DMS 273 (cell line): ENCODE measurements around the gene MYOM1.

Experiments used
- DNase-seq: peaks from one replicate; lab custom pipeline; 2025; ENCODE audit not compliant: unreplicated experiment; lab: John Stamatoyannopoulos, UW

MYOM1 gene

DNA sequence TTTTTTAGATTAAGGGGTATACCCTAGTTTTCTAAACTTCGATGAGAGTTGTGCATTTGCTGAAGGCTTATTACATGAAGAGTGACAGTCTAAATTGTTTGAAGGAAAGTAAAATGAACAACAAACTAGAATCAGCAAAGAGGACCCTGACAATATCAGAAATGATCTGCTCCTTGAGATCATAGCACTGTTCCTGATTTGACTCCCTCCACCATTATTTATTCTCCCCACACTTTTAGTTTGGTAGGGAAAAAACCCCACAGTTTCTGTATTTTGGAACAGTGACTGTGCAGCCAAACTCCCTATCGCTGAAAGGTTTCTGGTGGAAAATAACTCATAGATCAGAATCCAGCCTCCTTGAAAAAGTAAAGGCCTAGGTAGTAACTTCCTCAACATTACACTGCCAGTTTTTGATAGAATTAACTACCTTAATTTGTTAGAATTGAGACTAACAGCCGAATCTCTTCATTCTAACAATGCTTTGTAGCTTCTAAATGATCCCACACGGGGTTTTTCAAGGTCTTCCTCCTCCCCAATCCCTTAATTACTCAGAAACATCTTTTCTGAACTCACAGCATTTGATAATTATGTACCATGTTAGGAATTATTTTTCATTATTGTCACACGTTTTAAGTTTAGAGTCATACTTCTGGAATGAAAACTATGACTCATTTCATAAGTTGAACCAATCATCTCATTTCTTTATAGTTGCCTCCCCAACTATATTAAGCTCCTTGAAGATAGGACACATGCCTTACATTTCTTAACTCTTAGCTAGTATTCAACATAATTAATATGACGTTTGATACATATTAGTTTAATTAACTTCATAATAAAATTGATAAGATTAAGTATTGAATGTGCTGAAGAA lies 30.7 kb upstream of the MYOM1 start:
- DNase-seq: no peak

DNA sequence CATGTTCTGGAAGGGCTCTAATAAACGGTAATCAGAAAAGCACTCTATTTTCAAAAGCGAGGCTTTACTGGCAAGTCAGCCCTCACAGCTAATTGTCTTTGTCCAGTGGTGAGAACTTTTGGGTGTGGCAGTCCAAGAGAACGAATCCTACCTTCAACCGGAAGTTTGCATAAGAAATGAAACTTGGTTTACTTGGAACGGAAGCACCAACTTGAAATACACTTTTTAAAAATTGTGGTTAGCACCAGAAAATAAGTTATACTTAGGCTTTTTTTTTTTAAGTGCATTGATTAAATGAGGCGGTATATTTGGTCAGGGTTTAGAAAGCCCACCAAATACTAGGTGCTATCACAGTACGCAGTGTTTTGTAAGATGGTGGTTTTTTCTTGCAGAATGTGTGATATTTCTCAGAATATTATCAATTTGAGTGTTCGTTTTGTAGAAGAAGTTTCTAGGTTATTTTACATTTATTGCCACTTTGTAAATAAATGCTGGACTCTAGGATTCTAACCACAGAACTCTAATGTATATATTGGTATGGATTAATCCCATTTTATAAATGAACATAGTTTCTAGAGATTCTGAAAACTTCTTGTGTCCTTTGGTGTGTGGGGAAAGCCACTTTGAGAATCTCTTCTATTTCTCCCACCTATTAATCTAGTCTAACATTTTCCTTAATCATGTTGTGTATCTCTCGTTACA lies 29.0 kb upstream of the MYOM1 start:
- DNase-seq: peak; percentile 6

DNA sequence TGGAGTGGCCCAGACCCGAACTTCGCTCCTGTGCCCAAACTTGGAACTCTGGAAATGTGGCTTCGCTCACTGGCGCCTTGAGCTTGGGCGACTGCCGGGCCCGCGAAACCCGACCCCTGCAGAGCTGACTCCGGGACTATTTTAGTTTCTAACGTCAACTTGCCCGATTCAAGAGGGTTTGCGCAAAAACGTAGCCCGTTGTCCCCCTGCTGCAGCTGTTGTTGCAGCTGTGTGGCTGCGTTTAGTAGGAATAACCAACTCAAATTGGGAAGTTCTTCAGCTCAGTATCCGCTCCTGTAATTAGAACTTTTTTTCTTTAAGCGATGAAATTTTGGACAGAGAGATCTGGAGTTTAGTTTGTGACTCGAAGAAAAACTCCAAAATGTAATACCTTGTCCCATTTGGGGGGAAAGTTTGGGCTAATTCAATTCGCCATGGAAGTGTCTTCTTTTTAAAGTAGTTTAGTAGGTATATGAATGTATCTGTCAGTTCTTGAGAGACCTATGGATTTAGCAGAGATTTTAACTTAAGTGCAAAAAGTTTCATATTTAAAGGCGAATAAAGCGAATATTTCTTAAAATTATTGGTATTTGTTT lies 28.4 kb upstream of the MYOM1 start:
- peak; percentile 64 for DNase-seq

DNA sequence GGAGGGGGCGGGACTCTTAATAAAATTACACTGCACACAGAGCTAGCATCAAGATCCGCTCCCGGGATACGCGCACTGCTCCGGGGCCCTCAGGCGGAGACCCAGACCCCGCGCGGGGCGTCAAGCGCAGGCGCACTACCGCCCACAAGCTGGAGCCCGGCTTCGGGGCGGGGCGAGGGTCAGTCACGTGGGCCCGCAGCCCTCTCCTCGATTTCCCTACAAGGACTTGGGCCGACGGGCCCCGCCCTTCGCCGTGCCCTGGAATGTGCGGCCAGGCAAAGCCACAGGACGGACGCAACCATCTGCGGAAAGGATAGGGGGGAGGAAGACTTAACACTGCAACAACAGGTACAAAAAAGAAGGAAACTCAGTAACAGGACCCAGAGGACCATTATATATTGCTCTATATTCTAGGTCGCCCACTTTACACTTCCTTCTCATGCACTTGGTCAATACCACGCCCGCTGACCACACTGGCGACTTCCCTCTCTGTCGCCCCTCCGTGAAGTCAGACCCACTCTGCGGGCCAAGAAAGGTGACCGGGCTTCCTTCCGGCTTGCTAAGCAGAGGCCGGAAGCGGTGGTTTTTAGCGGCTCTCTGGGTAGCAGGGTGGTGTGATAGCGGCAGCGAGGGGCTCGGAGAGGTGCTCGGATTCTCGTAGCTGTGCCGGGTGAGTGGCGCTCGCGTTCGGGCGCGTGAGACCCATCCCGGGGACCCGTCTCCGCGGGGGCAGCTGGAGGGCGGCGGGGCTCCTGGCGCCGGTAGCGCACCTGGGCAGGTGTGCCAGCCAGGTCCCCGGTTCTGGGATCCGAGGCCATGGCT lies 27.7 kb upstream of the MYOM1 start, which contains the start of gene MYL12A:
Gene MYL12A (plus strand): TSS at position 562 of the 822 bp plus-strand sequence. CDS start 5,447 bp downstream, outside the sequence.
- DNase-seq: peak; percentile 98

DNA sequence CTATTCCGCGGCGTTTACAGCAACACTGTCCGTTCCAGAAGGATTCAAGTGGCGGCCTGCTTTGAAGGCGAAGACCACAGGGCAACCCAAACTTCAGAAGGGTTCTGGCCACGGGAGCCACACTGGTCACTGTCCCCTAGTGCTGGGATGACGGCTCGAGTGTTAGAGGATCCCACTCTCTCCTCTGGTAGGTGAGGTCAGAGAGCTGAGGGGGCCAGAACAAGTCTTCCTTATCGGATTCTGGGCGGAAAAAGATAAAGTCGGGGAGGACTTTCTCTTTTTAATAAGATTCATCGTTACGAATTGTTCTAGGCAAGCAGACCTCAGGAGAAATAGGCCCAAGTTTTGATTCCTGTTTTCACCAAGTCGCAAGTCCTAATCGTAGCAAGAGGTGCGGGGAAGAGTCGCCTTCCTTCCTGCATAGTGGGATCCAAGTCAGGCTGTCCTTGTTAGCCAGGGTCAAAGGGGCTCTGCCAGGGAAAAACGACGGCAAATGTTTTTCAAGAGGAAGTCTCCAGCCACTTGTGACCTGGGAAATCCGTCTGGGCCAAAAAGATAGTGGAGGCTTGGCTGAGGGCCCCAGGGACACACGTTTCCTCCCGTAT lies 27.0 kb upstream of the MYOM1 start:
- peak; percentile 48 for DNase-seq

DNA sequence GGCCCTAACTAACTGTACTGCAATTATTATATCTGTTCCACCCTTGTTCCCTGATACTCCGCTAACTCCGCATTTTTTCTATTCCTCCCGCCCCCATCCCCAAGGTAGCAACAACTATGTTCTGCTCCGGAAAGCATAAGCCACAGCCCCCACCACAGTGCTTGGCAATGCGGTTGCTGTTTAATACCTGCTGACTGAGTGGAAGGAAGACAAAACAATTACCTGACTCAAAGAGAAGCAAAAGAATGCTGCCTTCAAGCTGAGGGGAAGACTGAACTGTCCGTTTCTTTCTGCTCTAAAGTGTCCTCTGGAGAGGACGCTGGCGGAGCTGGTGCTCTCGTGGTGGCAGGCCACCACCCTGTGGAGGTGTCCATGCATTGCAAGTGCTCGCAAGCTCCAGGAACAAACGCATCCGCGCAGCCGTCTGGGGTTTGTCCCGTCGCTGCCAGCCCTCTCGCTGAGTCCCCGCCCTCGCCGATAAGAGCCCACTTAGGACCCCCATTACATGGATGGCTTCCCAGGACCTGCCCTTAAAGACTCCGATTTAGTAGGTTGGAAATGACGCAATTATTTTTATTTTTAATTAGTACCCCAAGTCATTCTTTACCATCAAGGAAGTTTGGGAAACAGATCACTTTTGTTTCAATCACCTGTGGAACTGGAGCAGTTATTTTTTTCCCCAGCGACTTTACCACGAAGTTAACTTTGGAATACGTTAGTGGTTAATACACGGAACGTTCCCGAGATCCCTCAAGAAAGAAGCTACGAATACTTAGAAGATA lies 26.3 kb upstream of the MYOM1 start:
- peak; percentile 95 for DNase-seq

DNA sequence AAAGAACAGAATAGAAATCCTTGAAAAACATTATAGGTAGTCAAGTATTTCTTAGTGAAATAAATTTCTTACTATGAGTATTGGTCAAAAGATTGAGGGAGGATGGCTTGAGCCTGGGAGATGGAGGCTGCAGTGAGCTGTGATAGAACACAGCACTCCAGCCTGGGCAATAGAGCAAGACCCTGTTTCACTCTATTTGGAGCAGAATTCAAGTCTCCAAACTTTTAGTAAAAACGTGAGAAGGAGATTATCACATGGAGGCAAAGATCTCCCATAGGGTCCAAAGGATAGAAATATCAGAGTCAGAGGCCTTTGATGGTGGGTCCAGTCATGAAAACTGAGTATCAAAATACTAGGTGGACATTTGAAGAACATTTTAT lies 25.4 kb upstream of the MYOM1 start:
- no peak for DNase-seq

DNA sequence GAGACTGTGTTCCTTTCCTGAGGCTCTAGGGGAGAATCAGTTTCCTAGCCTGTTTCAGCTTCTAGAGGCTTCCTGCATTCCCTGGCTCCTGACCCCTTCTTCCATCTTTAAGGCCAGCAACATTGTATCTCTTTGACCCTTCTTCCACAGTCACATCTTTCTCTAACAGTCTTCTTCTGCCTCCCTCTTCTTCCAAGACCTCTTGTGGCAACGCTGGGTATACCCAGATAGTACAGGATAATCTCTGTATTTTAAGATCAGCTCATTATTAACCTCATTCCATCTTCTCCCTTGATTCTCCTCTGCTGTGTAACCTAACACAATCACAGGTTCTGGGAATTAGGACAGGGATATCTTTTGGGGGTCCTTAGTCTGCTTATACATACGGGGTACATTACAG lies 19.0 kb upstream of the MYOM1 start:
- peak; percentile 16 for DNase-seq

DNA sequence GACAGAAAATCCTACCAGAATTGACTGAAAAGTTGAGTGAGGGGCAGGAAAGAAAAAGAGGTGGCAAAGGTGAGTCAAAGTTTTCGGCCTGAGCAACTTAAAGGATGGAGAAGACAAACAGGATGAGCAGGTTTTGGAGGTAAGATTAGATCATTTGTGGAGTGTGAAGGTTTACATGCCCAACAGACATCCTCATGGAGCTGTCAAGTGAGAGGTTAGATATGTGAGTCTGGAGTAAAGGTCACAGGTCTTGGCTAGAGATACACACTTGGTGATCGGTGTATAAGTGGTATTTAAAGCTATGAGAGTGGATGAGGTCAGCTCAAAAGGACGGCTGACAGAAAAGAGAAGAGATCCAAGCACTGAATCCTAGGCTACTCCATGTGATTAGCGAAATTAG lies 16.7 kb upstream of the MYOM1 start:
- no peak for DNase-seq

DNA sequence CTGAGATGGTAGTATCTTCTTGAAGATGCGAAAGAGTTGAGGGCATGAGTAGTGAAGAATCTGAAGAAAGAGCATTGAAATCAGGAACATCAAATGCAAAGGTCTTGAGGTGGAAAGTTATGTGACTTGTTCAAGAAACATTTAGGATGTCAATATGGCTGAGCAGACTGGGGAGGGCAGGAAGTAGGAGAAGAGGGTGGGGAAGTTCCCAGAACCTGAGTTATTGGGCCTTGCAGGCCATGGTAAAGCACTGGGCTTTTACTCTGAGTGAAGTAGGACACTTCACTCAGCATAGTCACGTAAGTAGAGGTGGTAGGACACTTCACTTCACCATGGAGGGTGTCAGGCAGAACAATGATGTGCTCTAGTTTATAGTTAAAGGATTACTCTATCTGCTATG lies 16.1 kb upstream of the MYOM1 start:
- no peak for DNase-seq

DNA sequence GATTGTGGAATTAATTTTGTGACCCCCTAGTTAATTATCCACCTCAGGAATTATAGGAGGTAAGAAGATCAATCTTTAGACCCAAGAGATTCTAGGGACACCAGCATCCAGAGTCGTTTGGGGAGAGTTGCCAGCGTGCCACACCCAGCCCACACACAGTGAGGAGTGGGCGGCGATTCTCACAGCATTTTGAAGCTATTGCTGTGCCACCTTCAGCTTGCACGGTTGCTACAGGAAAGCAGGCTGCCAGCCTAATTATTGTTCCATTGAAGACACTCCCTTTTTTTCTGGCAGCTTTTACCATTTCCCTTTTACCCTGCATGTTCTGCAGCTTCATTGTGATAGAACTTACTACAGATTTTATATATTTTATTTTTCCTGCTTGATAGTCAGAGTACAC lies 14.7 kb upstream of the MYOM1 start:
- no peak for DNase-seq

DNA sequence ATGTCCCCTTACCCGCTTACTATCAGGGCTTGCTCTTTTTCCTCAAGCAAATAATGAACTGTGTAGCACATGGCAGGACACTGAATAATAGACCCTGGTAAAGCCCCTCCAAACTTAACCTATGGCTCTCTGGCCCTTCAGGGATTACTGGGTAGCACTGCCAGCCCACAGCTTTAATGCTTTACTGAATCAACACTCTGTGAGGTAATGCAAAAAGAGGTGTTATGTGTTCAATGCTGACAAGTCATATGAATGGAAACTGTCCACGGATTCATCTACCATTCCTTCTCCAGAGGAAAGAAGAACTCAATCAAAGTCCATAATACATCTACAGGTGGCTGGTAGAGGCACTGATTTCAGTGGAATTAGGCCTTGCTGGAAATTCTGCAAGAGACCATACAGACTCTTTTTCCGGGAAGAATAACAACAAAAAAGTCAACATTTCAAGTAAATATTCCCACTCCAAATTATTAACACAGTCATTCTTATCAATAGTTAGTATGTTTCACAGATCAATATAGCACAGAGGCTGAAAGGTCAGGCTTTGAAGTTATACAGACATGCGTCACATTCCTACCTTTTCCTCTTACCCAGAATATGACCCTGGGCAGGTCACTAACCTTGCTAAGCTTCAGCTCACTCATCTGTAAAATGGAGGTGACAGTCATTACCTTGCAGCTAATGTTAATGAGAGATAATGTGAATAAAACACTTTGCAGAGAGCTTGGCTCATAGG lies 13.8 kb upstream of the MYOM1 start:
- no peak for DNase-seq

DNA sequence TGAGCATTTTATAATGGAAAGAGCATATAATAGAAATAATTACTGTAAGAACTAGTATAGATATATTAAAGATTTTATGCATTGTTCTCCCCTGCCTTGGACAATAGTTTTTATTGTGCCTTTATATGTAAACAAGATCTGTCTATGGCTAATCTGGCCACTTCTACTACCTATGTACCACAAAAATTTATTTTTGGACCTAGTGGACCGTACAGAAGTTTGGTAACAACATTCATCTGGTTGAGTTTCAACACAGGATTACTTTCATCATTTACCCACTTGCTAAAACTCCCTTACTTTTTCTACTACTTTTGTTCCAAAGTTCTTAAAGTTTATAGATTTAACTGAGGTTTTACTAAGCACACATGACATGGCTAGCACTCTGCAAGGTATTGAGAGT lies 13.2 kb upstream of the MYOM1 start:
- no peak for DNase-seq

DNA sequence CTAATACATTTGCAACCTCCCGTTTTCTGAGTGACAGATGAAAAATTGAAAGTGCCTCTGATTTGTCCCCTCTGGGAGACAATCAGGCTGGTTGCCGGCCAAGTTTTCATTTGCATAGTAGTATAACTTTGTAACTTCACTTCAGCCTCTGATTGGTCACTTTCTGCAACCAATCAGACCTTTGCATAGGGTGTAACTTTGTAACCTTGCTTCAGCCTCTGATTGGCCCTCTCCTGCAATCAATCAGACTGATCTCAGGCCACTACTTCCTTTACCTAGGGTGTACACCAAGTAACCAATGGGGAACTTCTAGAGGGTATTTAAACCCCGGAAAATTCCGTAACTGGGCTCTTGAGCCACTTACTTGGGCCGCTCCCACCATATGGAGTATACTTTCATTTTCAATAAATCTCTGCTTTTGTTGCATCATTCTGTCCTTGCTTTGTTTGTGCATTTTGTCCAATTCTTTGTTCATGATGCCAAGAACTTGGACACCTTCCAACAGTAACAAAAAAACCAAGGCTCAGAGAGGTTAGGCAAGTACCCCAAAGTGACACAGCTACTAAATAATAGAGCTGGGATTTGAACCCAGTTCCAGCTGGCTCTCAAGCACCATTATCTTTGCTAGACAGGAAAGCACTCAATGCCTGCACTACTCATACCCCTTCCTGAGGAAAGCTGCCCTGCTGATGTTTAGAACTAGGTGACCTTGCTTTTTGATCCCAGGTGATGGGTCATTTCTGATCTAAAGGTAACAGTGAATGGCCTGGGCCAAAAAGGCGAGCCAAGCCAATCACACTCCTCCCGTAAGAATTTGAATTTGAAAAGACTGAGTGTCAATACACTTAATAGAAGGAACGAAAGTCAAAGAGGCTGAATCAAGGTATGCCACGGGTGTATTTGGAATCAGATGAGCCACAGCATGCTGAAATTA lies 10.9 kb upstream of the MYOM1 start:
- peak; percentile 44 for DNase-seq

DNA sequence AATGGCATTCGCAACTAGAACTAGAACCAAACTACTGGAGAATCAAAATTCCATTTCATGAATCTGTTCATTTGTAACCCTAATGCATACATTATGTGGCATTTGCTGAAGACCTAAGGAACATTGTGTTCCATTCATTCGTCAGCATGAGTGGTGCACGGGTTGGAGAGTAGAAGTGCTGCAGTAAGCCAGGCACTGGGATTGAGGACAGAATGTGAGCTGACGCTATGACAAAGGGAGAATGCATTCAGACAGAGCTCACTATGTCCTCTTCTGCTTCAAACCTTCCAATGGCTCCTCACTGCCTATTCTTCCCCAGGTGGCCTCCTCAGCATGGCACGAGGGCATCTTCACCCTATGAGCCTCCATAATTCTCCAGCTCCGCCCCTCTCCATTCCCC lies 6.3 kb upstream of the MYOM1 start:
- DNase-seq: no peak

DNA sequence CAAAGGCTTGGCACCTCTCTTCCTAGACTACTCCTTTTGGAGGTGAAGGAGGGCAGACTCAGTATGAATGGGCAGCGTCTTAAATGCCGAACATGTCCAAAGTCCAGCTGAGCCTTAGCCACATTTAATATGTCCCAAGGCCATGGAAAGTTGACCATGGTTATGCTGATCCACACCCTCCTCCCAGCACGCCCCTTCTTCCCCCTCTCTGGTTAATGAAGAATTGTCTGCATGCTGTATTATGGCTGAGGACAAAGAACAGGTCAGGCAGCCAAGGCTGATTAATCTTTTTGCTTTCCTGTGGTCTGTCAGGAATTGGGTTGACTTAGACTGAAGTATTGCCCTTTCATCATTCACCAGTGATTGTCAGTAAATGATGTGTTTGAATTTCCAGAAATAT lies 5.8 kb upstream of the MYOM1 start:
- no peak for DNase-seq

DNA sequence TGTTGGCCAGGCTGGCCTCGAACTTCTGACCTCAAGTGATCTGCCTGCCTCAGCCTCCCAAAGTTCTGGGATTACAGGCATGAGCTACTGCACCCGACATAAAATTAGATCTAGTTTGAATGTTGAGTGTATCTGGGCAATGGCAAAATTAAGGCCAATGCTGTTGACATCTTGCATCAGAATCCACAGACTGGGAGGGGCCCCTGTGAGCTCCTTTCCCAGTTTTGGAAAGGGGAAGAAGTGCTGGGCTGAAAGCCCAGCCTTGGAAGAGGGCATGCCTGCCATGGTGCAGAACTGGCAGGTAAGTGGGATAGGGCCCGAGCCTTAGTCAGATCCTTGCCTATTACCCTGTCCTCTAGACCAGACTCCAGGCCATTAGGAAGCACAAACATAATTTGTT lies 4.5 kb upstream of the MYOM1 start:
- DNase-seq: no peak

DNA sequence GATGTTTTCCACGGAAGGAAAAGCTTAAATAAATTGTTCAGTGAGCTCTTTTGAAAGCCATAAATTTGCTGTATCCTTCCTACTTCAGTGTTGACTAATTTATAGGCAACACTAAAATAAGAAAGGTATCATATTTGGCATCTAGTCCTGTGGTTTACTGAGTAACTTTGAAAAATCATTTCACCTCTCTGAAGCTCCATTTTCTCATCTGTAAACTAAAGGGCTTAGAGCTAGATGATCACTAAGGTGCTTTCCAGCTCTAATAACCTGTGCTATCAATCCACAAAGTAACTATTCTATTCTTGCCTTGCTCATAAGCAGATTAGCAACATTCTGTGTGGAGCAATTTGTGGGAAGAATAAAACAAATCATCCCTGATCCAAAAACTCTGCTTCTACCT lies 3.6 kb upstream of the MYOM1 start:
- DNase-seq: no peak
